GM15510 (cell line): ENCODE data around the gene LMF1.

Experiments
- POLR2A ChIP-seq: IDR thresholded peaks from 3 replicates; pipeline ENCODE4 v1.6.1; 2011; ENCODE audit warnings: borderline replicate concordance; ENCODE audit not compliant: insufficient read length; ENCODE audit errors: extremely low read depth

The LMF1 gene

DNA sequence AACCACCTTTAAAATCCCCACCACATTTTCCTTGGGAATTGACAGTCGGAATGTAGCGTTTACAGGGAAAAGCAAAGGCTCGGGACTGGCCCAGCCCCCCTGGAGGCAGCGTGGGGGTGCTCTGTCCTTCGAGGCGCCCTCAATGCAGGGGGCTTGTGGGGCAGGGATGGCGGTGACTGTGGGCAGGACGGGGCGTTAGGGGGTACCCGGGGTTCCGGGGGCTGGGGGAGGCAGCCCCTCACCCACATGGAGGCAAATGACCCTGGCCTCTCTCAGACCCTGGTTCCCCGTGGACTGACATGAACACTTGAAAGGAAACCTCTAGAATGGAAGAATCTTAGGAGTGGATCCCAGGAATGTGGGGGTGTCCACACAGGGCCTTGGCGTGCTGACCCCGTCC, 91.9 kb downstream of the LMF1 start:
- no peak for TF ChIP-seq POLR2A

DNA sequence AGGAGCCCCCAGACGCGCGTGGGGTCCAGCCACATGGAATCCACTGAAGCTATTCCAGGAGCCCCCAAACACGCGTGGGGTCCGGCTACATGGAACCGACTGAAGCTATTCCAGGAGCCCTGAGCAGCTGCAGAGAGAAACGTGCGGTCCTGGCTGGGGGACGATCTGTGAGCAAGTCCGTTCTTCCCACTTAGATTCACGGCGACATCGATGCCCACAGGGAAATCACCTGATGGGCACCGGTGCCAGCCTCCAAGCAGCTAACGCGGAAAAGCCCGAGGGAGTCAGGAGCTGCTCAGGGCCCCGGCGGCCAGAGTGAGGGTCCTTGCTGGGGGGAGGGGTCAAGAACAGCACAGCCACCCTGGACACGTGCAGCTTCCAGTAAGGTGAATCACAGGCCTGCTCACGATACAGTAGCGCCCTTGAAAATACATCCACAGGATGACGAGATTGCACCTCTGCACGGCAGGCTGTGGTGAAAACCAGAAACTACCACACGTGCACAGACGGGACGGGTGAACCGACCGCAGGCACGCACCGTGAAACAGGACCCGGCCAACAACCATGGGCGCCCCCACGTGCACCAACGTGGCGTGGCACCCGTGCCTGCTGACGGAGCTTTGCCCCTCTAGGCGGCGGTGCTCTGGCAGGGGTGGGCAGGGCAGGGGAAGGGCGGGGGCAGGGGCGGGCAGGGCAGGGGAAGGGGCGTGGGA, 92.6 kb downstream of the LMF1 start:
- no peak for TF ChIP-seq POLR2A

DNA sequence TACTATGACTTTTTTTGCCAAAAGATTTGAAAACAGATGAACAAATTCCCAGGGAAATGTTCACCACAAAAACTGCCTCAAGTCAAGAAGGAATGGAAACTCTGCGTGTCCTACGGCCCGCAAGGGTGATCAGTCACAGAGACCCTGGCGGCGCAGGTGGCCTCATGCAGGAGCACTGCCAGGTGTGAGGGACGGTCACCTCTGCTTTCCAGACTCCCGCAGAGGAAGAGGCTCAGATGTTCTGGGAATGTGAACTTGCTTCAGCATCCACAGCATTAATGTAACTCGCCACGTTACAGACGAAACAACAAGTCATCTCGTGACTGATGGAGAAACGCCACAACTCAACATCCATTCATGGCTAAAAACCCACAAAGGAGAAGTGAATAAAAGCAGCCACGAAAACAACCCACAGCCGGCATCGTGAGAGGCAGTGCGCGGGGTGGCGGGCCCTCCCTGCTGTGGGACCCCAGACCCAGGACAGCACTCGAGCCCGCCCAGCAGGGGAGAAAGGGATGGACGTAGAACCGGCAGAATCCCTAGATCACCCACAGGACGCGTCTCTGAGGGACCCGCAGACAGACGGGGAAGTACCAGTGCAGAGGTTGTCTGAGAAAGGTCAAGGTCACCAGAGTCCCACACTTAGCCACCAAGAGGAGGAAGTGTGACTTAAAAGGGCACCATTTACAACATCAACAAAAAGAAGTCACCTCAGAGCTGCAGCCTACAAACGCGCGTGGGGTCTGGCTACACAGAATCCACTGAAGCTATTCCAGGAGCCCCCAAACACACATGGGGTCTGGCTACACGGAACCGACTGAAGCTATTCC, 93.3 kb downstream of the LMF1 start:
- no peak for TF ChIP-seq POLR2A

DNA sequence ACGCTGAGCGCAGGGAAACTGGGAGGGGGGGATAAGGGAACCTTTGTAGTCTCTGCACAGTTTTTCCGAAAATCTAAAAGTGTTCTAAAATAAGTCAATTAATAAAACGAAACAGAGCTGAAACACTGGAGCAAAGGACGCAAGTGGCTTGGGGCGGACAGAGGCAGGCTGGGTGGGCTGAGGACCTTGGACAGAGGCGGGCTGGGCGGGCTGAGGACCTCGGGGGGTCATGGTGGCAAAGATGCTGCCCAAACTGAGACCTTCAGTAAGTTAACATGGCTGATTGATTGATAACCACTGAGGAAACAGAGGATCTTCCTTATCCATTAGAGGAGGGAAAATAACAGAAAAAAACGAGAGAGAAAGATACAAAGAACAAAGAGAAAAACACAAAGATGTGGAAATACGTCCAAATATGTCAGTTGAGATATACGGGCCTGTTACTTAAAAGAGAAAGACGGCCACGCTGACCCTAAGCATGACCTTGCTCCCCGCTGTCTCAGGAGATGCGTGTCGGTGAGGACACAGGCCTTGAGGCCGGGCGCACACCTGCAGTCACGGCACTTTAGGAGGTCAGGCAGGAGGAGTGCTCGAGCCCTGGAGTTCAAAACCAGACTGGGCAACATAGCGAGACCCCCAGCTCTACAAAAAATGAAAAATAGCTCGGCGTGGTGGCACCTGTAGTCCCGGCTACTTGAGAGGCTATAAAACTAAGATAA, 94.1 kb downstream of the LMF1 start:
- no peak for TF ChIP-seq POLR2A

DNA sequence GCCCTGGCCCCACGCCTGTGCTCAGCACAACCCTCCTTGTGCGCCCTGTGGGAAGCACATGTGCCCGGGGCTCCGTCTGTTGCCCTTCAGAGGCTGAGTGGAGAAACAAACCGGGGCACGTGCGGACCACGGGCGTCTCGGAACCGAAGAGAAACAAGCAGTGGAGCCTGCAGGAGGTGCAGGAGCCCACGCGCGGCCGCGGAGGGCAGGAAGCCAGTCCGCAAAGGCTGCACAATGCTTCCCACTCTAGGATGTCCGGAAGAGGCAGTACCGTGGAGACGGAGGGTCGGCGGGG, 94.8 kb downstream of the LMF1 start:
- TF ChIP-seq POLR2A, result no peak

DNA sequence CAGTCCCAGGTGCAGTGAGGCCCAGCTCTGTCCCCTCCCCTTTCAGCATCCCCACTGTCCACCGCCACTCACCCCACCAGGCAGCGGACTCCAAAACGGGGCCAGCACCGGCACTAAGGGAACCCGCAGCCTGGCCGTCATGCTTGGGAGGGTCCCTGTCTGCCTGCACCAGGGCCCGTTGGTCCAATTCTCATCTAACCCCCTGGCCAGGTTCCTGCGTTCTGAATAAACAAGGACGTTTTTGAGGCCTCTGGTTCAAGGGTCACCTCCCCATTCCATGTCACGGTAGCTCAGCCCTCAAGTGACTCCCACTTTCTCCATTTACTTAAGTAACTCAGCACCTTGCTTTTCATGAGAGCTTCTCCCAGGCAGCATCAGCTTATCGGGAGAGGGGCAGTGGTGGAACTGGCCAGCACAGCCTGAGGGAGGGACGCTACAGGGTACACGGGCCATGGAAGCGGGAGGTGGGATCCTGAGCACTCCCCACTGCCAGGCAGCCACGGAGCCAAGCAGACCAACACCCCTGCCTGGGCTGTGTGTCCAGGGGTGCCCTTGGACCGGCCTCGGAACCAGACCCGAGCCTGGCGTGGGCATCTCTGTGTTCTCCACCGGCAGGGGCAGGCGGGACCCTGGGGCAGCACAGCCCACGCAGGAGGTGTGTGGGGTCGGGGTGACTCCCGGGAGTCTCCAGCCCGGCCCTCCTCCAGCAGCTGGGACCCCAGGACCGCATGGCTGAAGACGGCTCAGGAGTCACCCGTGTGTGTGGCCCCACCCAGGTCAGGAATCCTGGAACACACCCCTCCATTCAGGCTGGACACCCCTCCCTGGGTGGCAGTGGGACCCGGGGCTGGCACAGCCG, 95.4 kb downstream of the LMF1 start:
- no peak for TF ChIP-seq POLR2A

DNA sequence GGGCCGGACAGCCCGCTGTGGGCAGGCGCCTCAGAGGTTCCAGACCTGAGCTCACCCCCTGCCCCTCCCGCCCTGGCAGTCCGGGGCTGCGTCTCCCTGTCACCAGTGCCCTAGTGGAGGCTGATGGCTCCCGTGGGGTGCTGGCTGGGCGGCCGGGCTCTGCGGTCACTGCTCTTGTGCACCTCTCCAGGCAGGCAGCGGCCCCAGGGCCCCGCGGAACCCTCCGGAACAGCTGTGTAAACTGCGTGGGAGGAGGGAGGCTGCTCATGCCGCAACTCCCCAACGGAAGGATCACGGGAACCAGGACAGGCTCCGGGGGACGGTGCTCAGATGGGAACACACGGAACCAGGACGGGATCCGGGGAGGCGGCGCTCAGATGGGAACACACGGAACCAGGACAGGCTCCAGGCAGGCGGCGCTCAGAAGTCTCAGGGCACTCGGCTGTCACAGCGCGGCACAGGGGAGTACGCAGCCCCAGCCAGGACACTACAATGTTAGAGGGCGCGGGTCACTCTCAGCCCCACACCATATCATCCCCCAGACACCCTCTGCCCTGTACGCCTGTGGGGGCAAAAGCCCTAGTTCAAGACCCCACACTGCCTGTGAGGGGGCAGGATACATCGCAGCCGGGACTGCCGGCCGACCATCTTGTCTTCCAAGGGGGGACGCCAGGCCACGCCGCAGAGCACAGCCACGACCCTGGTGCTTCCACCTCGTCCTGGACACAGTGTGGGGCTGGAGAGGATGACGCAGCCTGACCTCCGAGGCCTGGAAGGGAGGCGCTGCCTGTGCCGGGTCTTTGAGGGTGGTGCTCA, 96.2 kb downstream of the LMF1 start:
- no peak for TF ChIP-seq POLR2A

DNA sequence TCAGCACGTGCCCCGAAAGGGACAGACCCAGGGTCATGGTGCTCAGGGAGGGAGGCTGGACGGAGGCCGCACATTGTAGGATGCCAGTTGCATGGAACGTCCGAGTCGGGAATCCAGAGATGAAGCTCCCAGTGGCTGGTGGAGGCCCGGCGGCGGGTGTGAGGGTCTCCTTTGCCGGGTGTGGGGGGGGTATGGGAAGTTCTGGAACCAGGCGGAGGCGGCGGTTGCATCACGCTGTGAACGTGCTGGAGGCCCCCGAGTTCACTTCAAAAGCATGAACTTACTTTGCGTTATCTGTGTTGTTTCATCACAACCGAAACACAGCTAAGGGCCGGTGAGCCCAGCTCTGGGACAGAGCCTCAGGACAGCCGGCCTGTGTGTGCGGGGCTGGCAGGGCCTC, 96.9 kb downstream of the LMF1 start:
- TF ChIP-seq POLR2A, result no peak

DNA sequence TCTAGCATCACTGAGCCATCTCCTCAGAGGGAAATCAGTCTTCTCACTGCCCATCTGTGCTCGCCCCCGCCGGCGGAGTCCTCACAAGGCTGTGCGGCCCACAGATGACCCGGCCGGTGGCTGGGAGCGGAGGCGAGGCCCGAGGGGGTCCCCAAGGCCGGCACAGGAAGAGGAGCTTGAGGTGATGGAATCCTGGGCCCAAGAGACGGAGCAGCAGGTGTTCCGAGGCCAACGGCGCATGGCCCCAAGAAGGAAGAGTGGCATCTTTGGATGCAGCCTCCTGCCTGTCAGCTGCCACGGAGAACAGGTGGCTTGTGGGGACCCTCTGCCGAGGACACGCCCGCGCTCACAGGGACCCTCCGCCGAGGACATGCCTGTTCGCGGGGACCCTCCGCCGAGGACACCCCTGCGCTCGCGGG, 97.5 kb downstream of the LMF1 start:
- no peak for TF ChIP-seq POLR2A

DNA sequence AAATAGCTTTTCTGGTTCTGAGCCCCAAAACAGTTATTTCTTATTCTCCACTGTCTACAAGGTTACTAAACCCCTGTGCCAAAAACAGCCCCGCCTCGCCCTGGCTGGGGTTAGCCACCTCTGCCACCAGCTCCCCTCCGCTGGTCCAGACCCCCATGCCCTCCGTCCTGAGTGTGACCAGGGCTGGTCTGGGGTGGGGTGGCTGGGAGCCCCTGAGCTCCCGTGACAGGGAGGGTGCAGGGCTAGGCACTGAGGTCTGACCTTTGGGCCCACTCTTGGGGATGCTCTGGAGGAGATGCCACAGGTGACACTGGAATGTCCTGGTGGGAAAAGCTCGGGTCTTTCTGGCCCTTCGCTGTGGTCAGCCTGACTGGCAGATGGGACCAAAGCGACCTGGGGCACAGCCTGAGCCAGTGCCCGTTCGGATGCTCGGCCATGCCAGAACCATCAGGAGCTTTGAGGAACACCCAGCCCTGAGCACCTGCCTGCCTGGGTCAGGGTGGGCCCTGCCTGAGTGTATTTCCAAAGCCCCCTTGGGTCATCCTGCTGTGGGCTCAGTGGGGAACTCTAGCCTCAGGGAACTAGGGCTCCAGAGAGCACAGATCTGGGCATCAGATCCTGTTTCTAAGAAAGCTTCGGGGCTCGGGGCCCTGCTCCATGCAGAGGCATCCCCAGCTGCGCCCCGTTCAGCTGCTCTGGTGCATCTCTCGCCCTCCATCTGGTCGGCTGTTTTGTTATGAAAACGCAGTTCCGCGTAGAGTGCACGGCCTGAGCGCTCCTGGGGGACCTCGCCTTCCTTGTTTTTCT, 98.1 kb downstream of the LMF1 start:
- TF ChIP-seq POLR2A, result no peak

DNA sequence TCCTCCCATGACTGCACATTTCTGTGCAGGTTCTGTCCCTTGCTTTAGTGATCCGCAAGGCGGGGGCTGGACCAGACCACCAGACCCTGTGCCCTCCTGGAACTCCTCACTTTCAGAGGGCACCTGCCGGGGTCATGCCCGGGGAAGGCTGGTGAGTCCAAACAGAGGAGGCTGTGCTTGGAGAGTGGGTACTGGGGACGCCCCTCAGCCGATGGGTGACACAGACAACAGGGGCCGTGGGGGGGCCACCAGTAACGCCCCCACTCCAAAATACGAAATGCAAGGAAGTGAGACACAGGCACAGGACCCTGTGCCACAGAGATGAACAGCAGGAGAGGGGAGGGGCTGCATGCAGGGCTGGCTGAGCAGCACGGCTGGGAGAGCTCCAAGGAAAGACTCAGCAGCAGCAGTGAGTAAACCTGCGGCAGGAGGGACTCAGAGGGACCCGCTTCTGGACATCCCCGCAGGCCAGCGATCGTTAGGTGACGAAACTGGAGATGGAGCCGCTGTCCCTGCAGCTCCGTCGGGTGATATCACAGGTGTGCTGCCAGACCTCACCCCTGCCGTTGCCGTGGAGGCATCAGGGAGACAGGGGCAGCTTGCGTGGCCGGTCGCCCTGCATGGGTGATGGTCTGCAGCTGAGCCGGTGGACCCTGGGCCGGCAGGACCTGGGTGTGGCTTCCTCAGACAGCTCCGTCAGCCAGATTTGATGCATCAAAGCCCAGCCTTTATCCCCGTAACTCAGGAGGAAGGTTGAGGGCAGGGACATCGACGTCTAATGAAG, 99.0 kb downstream of the LMF1 start:
- no peak for TF ChIP-seq POLR2A

DNA sequence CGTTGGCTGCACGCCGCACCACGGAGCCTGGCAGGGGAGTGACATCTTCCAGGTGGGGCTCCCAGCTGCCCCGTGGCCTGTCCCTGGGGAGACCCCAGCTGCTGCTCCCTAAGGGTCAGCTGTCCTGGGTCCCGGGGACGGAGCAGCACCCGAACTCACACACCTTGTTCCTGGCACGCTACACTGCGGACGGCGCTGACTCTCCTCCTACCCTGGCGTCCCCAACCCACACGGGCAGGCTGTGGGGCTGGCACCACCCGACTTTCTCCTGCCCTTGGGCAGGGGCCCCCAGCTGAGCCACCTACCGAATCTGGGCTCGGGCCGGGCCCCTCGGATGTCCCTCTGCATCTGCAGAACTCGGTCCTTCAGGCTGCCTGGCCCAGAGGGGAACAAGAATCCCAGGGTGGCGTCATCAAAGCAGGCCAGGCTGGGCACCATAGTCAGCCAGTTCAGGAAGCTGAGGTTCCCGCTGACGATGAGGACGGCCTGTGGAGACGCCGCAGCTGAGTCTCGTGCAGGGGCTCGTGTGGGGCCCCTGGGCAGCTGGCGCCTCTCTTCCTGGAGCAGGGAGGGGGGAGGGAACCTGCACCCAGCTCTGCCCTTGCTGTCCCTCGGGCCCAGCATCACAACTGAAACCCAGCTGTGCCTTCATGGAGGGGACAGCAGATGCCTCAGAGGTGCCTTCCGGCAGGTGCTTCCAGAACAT, 99.8 kb downstream of the LMF1 start:
- TF ChIP-seq POLR2A, result no peak
